Caco-2 (cell line): ENCODE results near the gene GBA3. TPM values are rescaled to one million over a fixed set of nuclear protein-coding genes. Genes with fewer than 3 reads are reported as not detected.

ENCODE experiments used
- BruUV-seq: library from RNA; stranded (reverse); fragments of 400-500 nt; replicated peaks from 2 replicates; lab custom pipeline; 2021; lab: Mats Ljungman, UMichigan
- CTCF ChIA-PET: fragments of 300-600 bp; sonication (Branson Sonifier 250); formaldehyde crosslinking; loops from one replicate; lab custom pipeline; 2022; ENCODE audit warnings: antibody characterized with exemption; lab: Charles Lee
- POLR2A ChIA-PET: fragments of 300-600 bp; sonication (Branson Sonifier 250); formaldehyde crosslinking; loops from one replicate; lab custom pipeline; 2022; ENCODE audit warnings: antibody characterized with exemption; lab: Charles Lee
- DNase-seq, 2 experiments: peaks; one replicate each; pipeline versions ENCODE4 v3.0.0 to v3.0.0-alpha.2; 2020 to 2022
- H3K27me3 ChIP-seq: replicated peaks from 2 replicates; pipeline ENCODE4 v1.6.0; 2011; ENCODE audit warnings: low read length; ENCODE audit not compliant: control insufficient read depth, insufficient read depth
- H3K36me3 ChIP-seq: 2 replicates; pipeline ENCODE4 v1.5.1; 2011; ENCODE audit warnings: low read length; ENCODE audit not compliant: control insufficient read depth, insufficient read depth
- H3K4me1 ChIP-seq: fragments of 250-450 bp; sonication (Bioruptor Pico); 2 replicates; pipeline ENCODE4 v1.5.1; 2020; ENCODE audit warnings: mild to moderate bottlenecking
- H3K4me3 ChIP-seq: 2 replicates; pipeline ENCODE4 v1.5.1; 2011; ENCODE audit warnings: low read depth, mild to moderate bottlenecking, control low read depth, low read length
- H3K9me3 ChIP-seq: fragments of 250-450 bp; sonication (Bioruptor Pico); 2 replicates; pipeline ENCODE4 v1.5.1; 2020; ENCODE audit warnings: mild to moderate bottlenecking, moderate library complexity
- H3K27ac Mint-ChIP-seq: one replicate; pipeline ENCODE4 v1.8.0; 2022; ENCODE audit warnings: mixed read lengths; ENCODE audit not compliant: unreplicated experiment
- H3K27me3 Mint-ChIP-seq: one replicate; pipeline ENCODE4 v1.8.0; 2022; ENCODE audit warnings: mixed read lengths; ENCODE audit not compliant: insufficient read depth, unreplicated experiment
- H3K36me3 Mint-ChIP-seq: one replicate; pipeline ENCODE4 v1.8.0; 2022; ENCODE audit warnings: mild to moderate bottlenecking, mixed read lengths; ENCODE audit not compliant: insufficient read depth, unreplicated experiment
- H3K4me1 Mint-ChIP-seq: one replicate; pipeline ENCODE4 v1.8.0; 2022; ENCODE audit warnings: low read depth, mixed read lengths; ENCODE audit not compliant: unreplicated experiment
- H3K4me3 Mint-ChIP-seq: one replicate; pipeline ENCODE4 v1.8.0; 2022; ENCODE audit warnings: mild to moderate bottlenecking, moderate library complexity, mixed read lengths; ENCODE audit not compliant: unreplicated experiment
- H3K9me3 Mint-ChIP-seq: one replicate; pipeline ENCODE4 v1.8.0; 2022; ENCODE audit warnings: mixed read lengths; ENCODE audit not compliant: unreplicated experiment
- intact Hi-C: fragments of 100-400 bp; cut with micrococcal nuclease; formaldehyde crosslinking; loops from one replicate; pipeline ENCODE4 v1.10.0; 2022; ENCODE audit not compliant: unreplicated experiment
- total RNA-seq: library from RNA; stranded (reverse); gene quantifications from 2 replicates; pipeline ENCODE4 v1.2.3, GENCODE V29; 2022
- TF ChIP-seq, protein P1 (sequence below), 2 experiments: fragments of 200-600 bp in 1 of 2; IDR thresholded peaks; 1 replicate in 1 of 2; 2 replicates in 1 of 2; pipeline versions ENCODE4 v1.5.1 to v1.8.0; 2011 to 2022; ENCODE audit warnings: antibody characterized with exemption in 1 of 2, control low read depth in 1 of 2, inconsistent platforms in 1 of 2, low read depth in 1 of 2, low read length in 1 of 2, mild to moderate bottlenecking in 1 of 2, moderate library complexity in 1 of 2; ENCODE audit not compliant: insufficient read depth in 1 of 2, severe bottlenecking in 1 of 2, unreplicated experiment in 1 of 2

Gene GBA3
- total RNA-seq, 1 experiment from 2014 or later = 0.25 TPM

DNA sequence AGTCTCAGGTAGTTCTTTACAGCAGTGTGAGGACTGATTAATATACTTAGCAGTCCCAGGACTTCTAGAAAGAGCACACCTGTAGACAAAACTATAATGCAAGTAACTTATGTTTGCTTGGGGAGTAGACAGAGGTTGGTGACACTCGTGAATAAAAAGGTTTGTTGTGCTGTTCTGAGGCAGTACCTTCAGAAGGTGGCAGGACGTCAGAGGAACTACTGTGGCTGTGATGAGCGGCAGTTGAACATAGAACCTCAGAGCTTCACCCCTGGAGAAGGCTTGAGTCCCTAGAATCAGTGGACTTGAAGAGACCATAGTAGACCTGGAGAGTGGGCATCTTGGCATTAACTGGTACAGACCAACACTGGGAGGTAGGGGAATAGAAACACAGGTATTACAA lies 3.3 kb upstream of the GBA3 start:
- no peaks in the 10 kb centered on the region for H3K27me3 Mint-ChIP-seq
- DNase-seq = no peak
- intact Hi-C loops = no loop called here
- H3K27me3 ChIP-seq = no peaks in the 10 kb centered on the region
- no peak overlapping the region for H3K4me3 ChIP-seq
- no peaks in the 10 kb centered on the region for H3K36me3 ChIP-seq
- no peak overlapping the region for H3K4me3 Mint-ChIP-seq
- no peaks in the 10 kb centered on the region for H3K4me1 ChIP-seq
- CTCF ChIA-PET = no interaction called here
- TF ChIP-seq, protein P1, sequence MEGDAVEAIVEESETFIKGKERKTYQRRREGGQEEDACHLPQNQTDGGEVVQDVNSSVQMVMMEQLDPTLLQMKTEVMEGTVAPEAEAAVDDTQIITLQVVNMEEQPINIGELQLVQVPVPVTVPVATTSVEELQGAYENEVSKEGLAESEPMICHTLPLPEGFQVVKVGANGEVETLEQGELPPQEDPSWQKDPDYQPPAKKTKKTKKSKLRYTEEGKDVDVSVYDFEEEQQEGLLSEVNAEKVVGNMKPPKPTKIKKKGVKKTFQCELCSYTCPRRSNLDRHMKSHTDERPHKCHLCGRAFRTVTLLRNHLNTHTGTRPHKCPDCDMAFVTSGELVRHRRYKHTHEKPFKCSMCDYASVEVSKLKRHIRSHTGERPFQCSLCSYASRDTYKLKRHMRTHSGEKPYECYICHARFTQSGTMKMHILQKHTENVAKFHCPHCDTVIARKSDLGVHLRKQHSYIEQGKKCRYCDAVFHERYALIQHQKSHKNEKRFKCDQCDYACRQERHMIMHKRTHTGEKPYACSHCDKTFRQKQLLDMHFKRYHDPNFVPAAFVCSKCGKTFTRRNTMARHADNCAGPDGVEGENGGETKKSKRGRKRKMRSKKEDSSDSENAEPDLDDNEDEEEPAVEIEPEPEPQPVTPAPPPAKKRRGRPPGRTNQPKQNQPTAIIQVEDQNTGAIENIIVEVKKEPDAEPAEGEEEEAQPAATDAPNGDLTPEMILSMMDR (IDR thresholded peaks at IDR 0.05; ENCODE audit: insufficient read depth in 1 of 2, low read depth in 1 of 2, low read length in 1 of 2, severe bottlenecking in 1 of 2, unreplicated experiment in 1 of 2) = no peak
- no peaks in the 10 kb centered on the region for H3K9me3 ChIP-seq
- H3K27ac Mint-ChIP-seq = no peak overlapping the region
- POLR2A ChIA-PET = interaction anchor here (0.6 kb wide), 1 partner anchor 171 kb away, joined by 4 read pairs; no protein-coding TSS in a partner anchor
- no peaks in the 10 kb centered on the region for H3K36me3 Mint-ChIP-seq
- H3K9me3 Mint-ChIP-seq = no peaks in the 10 kb centered on the region
- no TSS peak for BruUV-seq
- H3K4me1 Mint-ChIP-seq = peaks cover 27% of the 10 kb centered on the region

DNA sequence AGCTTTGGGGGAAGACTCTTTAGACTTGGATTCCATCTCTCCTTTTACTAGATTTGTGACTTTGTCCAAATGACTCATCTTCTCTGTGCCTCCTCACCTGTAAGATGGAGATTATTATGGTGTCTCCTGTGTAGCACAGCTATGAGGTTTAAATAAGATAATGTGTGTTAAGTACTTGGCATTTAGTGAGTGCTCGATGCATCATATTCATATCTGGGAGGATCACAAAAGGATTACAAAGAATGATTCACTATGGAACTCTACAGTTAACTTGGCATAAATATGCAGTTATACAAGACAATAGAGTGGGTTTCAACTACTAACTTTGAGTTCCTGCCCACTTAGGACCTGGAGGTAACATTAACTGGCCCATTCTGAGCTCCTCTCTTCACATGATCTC lies 2.3 kb downstream of the GBA3 start:
- Mint-ChIP-seq H3K27me3 (no peaks in the 10 kb centered on the region), H3K4me1 (peaks cover 16% of the 10 kb centered on the region), H3K36me3 (no peaks in the 10 kb centered on the region), H3K27ac (no peak overlapping the region), H3K4me3 (no peak overlapping the region), H3K9me3 (no peaks in the 10 kb centered on the region)
- BruUV-seq = no TSS peak
- no peaks in the 10 kb centered on the region for H3K36me3 ChIP-seq
- intact Hi-C loops = loop anchor here (10.0 kb wide), 1 partner anchor 90 kb away; no protein-coding TSS in a partner anchor
- no peak for DNase-seq
- TF ChIP-seq, protein P1 (IDR thresholded peaks at IDR 0.05; ENCODE audit: insufficient read depth in 1 of 2, low read depth in 1 of 2, low read length in 1 of 2, severe bottlenecking in 1 of 2, unreplicated experiment in 1 of 2) = no peak
- H3K9me3 ChIP-seq = no peaks in the 10 kb centered on the region
- CTCF ChIA-PET = no interaction called here
- H3K4me3 ChIP-seq = no peak overlapping the region
- H3K27me3 ChIP-seq = no peaks in the 10 kb centered on the region
- H3K4me1 ChIP-seq = no peaks in the 10 kb centered on the region
- POLR2A ChIA-PET = no interaction called here

DNA sequence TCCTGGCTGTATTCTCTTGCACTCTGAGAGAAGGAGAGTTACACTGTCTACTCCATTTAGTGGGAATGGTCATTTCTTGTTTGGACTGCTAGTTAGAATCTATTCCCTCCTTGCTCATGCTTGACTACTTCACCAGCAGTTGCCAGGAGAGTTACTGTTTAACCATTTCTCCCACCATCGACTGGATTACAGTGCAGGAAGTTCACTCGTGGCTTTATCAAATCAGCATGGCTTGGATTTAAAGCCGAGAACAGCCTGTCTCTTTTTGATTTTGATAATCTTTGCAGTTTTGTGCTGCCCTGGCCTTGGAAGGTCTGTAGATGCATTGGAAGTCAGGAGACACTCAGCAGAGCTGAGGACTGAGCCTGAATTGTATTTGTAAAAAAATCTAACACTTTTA lies 3.2 kb downstream of the GBA3 start:
- H3K9me3 Mint-ChIP-seq = no peaks in the 10 kb centered on the region
- DNase-seq = no peak
- intact Hi-C loops = loop anchor here (10.0 kb wide), 1 partner anchor 91 kb away; no protein-coding TSS in a partner anchor
- ChIA-PET CTCF (no interaction called here), POLR2A (no interaction called here)
- H3K4me3 Mint-ChIP-seq = no peak overlapping the region
- no peaks in the 10 kb centered on the region for H3K36me3 ChIP-seq
- H3K9me3 ChIP-seq = no peaks in the 10 kb centered on the region
- no peak overlapping the region for H3K27ac Mint-ChIP-seq
- no peaks in the 10 kb centered on the region for H3K27me3 ChIP-seq
- H3K27me3 Mint-ChIP-seq = no peaks in the 10 kb centered on the region
- H3K4me1 ChIP-seq = no peaks in the 10 kb centered on the region
- BruUV-seq = no TSS peak
- no peak overlapping the region for H3K4me3 ChIP-seq
- TF ChIP-seq, protein P1 (IDR thresholded peaks at IDR 0.05; ENCODE audit: insufficient read depth in 1 of 2, low read depth in 1 of 2, low read length in 1 of 2, severe bottlenecking in 1 of 2, unreplicated experiment in 1 of 2) = no peak
- peaks cover 16% of the 10 kb centered on the region for H3K4me1 Mint-ChIP-seq
- H3K36me3 Mint-ChIP-seq = no peaks in the 10 kb centered on the region
